ENCODE results near the gene MAD1L1. TPM values are rescaled to one million over a fixed set of nuclear protein-coding genes. Genes with fewer than 3 reads are reported as not detected.

The MAD1L1 gene
- total RNA-seq, 2 experiments from 2014 or later, result 157 to 160 TPM

DNA sequence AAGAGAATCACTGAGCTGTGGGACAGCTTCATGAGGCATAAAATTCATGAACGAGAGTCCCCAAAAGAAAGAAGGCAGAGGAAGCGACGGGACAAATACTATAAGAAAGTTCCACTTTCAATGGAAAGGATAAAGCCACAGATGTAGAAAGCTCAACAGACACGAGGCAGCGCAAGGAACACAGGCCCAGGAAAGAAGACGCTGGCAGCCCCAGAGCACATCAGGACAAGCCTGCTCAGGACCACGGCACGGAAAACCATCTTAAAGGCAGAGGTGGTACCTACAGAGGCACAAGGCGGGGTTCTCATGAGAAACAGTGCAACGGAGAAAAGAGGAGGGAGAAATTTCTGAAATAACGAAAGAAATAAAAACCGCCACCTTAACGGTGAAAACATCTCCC, 273.4 kb downstream of the MAD1L1 start:
- Histone ChIP-seq H3K36me3 (ENCODE audit: insufficient read depth, low read length) (peaks cover 2% of the 10 kb centered on the region), H3K4me3 (ENCODE audit: low read length) (no peak overlapping the region), H3K27ac (ENCODE audit: low read depth in 1 of 2, low read length in 2 of 2) (no peak overlapping the region), H3K4me1 (ENCODE audit: insufficient read depth, low read length) (no peaks in the 10 kb centered on the region), H3K9me3 (ENCODE audit: control insufficient read depth in 1 of 2, insufficient read depth in 1 of 2, low read length in 2 of 2) (peaks cover 7 to 24% of the 10 kb centered on the region in 2 experiments), H3K27me3 (ENCODE audit: control insufficient read depth in 1 of 2, insufficient read depth in 2 of 2, low read length in 2 of 2) (no peaks in the 10 kb centered on the region)
- H3K4me3 Mint-ChIP-seq, result no peak overlapping the region
- TF ChIP-seq, protein P1, sequence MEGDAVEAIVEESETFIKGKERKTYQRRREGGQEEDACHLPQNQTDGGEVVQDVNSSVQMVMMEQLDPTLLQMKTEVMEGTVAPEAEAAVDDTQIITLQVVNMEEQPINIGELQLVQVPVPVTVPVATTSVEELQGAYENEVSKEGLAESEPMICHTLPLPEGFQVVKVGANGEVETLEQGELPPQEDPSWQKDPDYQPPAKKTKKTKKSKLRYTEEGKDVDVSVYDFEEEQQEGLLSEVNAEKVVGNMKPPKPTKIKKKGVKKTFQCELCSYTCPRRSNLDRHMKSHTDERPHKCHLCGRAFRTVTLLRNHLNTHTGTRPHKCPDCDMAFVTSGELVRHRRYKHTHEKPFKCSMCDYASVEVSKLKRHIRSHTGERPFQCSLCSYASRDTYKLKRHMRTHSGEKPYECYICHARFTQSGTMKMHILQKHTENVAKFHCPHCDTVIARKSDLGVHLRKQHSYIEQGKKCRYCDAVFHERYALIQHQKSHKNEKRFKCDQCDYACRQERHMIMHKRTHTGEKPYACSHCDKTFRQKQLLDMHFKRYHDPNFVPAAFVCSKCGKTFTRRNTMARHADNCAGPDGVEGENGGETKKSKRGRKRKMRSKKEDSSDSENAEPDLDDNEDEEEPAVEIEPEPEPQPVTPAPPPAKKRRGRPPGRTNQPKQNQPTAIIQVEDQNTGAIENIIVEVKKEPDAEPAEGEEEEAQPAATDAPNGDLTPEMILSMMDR (IDR thresholded peaks at IDR 0.05), result no peak
- CTCF ChIA-PET, result no interaction called here
- peaks cover 9% of the 10 kb centered on the region for H3K4me1 Mint-ChIP-seq (ENCODE audit: low read depth)
- no peak overlapping the region for H3K27ac Mint-ChIP-seq
- ATAC-seq (ENCODE audit: poor library complexity) (no peak), DNase-seq (no peak)
- intact Hi-C loops (cut with DNase I, micrococcal nuclease), result no loop called here
- H3K27me3 Mint-ChIP-seq, result no peaks in the 10 kb centered on the region
- H3K36me3 Mint-ChIP-seq (ENCODE audit: low read depth), result peaks cover 52% of the 10 kb centered on the region
- H3K9me3 Mint-ChIP-seq, result peaks cover 12% of the 10 kb centered on the region
- POLR2A ChIA-PET, result no interaction called here

DNA sequence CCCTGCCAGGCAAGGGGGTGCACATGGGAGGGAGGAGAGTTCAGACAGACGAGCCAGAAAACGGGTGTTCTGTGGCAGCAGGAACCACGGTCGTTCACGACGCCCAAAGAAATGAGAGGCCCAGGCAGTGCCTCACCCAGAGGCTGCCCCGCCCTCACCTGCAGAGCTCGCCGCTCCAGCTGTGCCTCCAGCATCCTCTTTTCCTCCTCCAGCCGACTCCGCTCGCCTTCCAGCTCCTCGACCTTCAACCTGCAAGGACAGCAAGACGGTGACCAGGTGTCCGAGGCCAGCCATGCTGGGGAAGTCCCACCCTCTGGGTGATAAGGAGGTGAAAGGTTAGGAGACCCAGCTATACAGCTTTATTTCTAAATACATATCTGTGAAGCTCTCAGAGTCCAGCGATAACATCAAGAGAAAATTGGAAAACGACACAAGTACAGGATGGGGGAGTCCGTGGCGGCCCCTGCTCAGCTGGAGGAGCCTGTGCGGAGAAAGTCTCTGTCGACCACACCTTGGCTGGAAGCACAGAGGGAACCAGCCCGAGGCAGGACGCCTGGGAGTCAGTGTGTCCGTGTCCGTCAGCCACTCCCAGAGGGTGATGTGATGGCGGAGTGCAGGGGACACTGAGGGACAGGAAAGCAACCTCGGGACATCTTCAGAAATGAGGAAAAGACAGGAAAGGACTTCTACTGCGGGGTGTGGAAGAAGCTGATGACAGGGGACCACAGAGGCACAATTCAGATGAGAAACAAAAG, 275.1 kb downstream of the MAD1L1 start:
- Histone ChIP-seq H3K9me3 (ENCODE audit: control insufficient read depth in 1 of 2, insufficient read depth in 1 of 2, low read length in 2 of 2) (peaks cover 7 to 20% of the 10 kb centered on the region in 2 experiments), H3K36me3 (ENCODE audit: insufficient read depth, low read length) (peaks cover 2% of the 10 kb centered on the region), H3K27ac (ENCODE audit: low read depth in 1 of 2, low read length in 2 of 2) (no peak overlapping the region), H3K27me3 (ENCODE audit: control insufficient read depth in 1 of 2, insufficient read depth in 2 of 2, low read length in 2 of 2) (no peaks in the 10 kb centered on the region), H3K4me1 (ENCODE audit: insufficient read depth, low read length) (no peaks in the 10 kb centered on the region), H3K4me3 (ENCODE audit: low read length) (no peak overlapping the region)
- POLR2A ChIA-PET, result interaction anchor here (1.6 kb wide), 1 partner anchor 18 kb away, joined by 6 read pairs; no protein-coding TSS in a partner anchor
- CTCF ChIA-PET, result no interaction called here
- TF ChIP-seq, protein P1 (IDR thresholded peaks at IDR 0.05), result no peak
- DNase-seq (peak in 1 of 14 experiments; percentile 2), ATAC-seq (ENCODE audit: poor library complexity) (no peak)
- Mint-ChIP-seq H3K4me1 (ENCODE audit: low read depth) (peaks cover 9% of the 10 kb centered on the region), H3K9me3 (peaks cover 12% of the 10 kb centered on the region), H3K36me3 (ENCODE audit: low read depth) (peaks cover 51% of the 10 kb centered on the region), H3K4me3 (no peak overlapping the region), H3K27ac (no peak overlapping the region), H3K27me3 (no peaks in the 10 kb centered on the region)
- intact Hi-C loops (cut with DNase I, micrococcal nuclease), result loop anchor here in 1 of 2 experiments (1.0 kb wide), 1 partner anchor 33 kb away; no protein-coding TSS in a partner anchor

DNA sequence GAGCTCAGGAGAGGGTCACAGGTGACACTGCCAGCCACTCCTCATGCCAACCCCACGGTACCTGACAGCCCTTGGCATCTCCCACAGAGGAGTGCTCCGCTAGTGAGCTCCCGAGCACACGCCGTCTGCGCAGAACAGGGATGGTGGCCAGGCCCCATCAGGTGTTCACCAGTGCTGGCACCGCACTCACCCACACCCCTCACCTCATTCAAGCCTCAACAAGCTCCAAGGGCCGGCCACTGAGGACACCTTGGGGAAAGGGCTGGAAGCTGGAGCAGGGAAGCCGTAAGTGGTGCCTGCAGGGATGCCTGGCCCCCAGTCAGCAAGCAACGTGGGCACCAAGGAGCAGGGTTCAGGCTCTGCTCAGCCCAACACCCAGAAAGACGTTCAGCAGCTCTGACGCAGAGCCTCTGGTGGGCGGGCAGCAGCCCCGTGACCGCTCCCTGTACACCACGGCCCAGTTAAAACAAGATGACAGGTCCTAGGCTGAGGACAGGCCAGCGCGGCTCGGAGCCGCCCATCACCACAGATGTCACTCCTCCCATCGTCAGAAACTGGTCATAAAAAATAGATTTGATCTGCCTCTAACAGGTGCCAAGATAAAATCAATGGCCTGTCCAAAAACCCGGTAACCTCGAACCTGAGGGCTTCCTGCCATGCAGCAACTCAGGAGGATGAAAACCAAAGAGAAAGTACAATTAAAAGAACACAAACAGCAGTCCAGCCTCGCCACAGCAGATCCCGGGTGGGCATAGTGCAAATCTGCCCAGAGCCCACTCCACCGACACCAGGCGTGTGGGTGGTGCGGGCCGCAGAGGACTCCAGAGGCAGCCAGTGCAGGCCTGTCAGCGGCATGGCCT, 275.9 kb downstream of the MAD1L1 start:
- H3K9me3 ChIP-seq (ENCODE audit: control insufficient read depth in 1 of 2, insufficient read depth in 1 of 2, low read length in 2 of 2), result peaks cover 3 to 18% of the 10 kb centered on the region in 2 experiments
- Mint-ChIP-seq H3K4me3 (no peak overlapping the region), H3K27me3 (no peaks in the 10 kb centered on the region), H3K27ac (no peak overlapping the region), H3K4me1 (ENCODE audit: low read depth) (peaks cover 6% of the 10 kb centered on the region), H3K9me3 (peaks cover 8% of the 10 kb centered on the region), H3K36me3 (ENCODE audit: low read depth) (peaks cover 43% of the 10 kb centered on the region)
- H3K27ac ChIP-seq (ENCODE audit: low read depth in 1 of 2, low read length in 2 of 2), result no peak overlapping the region
- ATAC-seq (ENCODE audit: poor library complexity) (no peak), DNase-seq (no peak)
- intact Hi-C loops (cut with DNase I, micrococcal nuclease), result loop anchor here in 1 of 2 experiments (1.0 kb wide), 1 partner anchor 33 kb away; no protein-coding TSS in a partner anchor
- TF ChIP-seq, protein P1 (IDR thresholded peaks at IDR 0.05), result no peak
- H3K4me3 ChIP-seq (ENCODE audit: low read length), result no peak overlapping the region
- H3K36me3 ChIP-seq (ENCODE audit: insufficient read depth, low read length), result peaks cover 2% of the 10 kb centered on the region
- H3K27me3 ChIP-seq (ENCODE audit: control insufficient read depth in 1 of 2, insufficient read depth in 2 of 2, low read length in 2 of 2), result no peaks in the 10 kb centered on the region
- ChIA-PET POLR2A (interaction anchor here (1.6 to 2.6 kb wide), 2 partner anchors 17 kb away, joined by 6 to 7 read pairs; no protein-coding TSS in a partner anchor), CTCF (no interaction called here)
- peaks cover under 1% of the 10 kb centered on the region for H3K4me1 ChIP-seq (ENCODE audit: insufficient read depth, low read length)
